ENCODE results near the gene AGRN.
"Not testable (repeated sequence)": the region's sequence is repeated elsewhere in the genome, so short reads cannot be mapped to it uniquely, and the experiment has no call there.

The AGRN gene

GRCh38 chr1:1090424-1091343 is 70.8 kb downstream of the AGRN start:
- DNase-seq (ENCODE audit: low read depth, low spot score) = no peak

DNA sequence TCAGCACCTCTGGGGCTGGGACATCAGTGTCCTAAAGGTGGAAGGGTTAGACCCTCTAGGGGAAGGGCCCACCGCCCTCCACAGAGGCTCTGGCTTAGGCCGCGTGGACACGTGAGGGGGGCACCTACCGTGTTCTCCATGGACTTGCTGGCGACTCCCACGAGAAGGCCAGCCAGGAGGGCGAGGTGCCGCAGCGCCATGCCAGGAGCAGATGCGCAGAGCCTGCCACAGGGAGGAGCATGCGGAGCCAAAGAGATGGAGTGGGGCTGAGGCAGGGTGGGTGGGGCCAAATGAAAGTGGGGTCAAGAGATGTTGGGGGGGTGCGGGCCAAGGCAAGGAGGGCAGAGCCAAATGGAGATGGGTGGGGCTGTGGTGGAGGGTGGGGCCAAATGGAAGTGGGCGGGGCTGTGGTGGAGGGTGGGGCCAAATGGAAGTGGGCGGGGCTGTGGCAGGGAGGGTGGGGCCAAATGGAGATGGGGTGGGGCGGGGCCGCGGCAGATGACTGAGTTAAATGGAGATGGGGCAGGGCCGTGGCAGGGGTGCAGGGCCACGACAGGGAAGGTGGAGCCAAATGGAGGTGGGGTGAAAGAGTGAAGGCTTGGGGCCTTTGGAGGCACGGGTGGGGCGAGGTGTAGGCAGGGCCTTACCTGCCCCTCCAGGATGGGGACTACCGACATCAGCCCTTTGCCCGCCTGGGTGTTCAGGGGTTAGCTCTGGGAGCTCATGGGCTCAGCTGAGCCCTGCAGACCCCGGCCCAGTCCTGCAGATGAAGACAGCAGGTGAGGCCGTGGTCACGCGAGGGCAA is 71.6 kb downstream of the AGRN start:
- DNase-seq (ENCODE audit: low read depth, low spot score) = no peak

DNA sequence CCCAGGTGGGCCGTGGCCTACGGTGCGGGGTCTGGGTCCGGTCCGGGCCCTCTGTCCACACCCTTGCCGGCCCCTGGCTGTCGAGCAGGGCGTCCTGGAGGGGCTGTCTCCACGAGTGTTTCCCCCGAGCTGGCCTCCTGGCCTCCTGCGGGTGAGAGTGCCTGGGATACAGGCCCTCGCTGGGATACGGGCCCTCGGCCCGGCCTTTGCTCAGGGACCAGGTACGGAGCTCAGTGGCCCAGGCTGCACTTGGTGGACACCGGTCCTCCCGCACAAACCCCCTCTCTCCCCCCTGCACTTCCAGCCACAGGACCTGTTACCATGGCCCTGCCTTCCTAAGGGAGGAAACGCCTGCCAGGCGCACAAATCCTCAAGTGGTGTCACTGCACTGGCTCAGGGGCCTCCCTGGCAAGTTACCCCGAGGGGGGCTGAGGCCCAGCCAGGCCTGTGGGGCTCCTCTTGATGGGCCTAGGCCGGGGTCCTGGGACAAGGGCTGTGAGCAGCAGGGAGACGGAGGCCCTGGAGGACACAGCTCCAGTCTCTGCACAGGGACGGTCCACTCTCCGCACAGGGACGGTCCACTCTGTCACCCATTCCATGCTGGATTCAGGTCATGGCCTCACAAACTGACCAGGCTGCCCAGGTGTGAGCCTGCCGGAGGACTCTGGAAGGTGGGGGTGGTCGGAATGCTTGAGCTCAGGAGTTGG is 72.4 kb downstream of the AGRN start:
- DNase-seq (ENCODE audit: low read depth, low spot score) = no peak

DNA sequence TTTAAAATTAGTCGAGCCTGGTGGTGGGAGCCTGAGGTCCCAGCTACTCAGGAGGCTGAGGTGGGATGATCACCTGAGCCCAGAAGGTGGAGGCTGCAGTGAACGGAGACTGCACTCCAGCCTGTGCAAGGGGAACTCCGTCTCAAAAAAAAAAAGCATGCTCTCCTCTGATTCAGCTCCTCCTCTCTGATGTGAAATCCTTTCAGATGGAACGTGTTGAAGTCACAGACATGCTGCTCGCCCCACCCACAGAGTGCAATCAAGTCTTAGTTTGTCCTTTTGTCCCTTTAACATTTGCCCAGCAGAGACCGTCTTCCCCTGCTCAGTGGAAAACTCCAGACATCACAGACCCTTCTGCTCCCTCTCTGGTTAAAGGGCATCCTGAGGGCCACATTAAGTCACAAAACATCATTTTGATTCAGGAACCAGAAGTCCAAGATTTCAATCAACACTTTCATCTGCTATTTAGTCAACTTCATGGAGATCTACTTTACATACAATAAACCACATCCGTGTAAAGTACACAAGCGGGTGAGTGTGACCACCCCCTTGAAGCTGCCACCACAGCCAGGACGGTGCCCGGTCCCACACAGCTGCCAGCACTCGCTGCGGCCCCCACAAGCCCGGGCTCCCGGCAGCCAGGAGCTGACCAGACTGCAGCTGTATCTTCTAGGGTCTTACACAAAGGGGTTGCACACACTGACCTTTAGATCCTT is 73.1 kb downstream of the AGRN start:
- no peak for DNase-seq (ENCODE audit: low read depth, low spot score)

DNA sequence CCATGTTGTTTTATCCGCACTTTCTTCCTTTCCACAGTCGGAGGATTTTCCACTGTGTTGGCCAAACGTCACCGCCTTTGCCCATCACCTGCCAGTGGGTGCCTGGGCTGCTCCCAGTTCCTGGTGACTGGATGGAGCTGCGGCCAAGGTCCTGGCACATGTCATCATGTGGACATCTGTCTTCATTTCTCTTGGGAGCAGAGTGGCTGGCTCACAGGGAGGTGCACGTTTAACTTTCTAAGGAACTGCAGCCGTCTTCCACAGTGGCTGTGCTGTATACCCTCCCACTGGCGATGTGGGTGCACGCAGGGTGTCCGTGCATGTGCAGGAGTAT is 73.7 kb downstream of the AGRN start:
- no peak for DNase-seq (ENCODE audit: low read depth, low spot score)

GRCh38 chr1:1094981-1095380 is 75.1 kb downstream of the AGRN start:
- no peak for DNase-seq (ENCODE audit: low read depth, low spot score)

DNA sequence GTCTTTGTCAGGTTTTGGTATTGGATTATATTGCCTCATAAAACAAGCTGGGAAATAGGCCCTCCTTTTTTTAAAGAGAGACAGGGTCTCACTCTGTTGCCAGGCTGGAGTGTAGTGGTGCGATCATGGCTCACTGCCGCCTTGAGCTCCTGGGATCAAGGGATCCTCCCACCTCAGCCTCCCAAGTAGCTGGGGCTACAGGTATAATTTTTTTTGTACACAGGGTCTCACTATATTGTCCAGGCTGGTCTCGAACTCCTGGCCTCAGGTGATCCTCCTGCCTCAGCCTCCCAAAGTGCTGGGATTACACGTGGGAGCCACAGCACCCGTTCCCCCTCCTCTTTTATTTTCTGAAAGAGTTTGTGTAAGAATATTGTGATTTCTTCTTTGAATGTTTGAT is 76.2 kb downstream of the AGRN start:
- DNase-seq (ENCODE audit: low read depth, low spot score) = not testable (repeated sequence)

DNA sequence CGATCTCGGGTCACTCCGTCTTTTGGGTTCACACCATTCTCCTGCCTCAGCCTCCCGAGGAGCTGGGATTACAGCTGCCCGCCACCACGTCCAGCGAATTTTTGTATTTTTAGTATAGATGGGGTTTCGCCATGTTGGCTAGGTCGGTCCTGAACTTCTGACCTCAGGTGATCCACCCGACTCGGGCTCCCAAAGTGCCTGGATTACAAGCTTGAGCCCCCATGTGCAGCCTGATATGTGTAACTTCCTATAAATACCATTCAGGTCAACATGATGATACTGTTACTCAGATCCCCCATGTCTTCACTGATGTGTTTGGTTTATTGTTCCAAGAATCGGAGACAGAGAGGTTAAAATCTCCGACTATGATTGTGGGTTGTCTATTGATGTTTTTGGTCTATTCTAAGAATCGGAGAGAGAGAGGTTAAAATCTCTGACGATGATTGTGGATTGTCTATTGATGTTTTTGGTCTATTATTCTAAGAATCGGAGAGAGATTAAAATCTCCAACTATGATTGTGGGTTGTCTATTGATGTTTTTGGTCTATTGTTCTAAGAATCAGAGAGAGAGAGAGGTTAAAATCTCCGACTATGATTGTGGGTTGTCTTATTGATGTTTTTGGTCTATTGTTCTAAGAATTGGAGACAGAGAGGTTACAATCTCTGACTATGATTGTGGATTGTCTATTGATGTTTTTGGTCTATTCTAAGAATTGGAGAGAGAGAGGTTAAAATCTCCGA is 78.9 kb downstream of the AGRN start:
- DNase-seq (ENCODE audit: low read depth, low spot score) = no peak

DNA sequence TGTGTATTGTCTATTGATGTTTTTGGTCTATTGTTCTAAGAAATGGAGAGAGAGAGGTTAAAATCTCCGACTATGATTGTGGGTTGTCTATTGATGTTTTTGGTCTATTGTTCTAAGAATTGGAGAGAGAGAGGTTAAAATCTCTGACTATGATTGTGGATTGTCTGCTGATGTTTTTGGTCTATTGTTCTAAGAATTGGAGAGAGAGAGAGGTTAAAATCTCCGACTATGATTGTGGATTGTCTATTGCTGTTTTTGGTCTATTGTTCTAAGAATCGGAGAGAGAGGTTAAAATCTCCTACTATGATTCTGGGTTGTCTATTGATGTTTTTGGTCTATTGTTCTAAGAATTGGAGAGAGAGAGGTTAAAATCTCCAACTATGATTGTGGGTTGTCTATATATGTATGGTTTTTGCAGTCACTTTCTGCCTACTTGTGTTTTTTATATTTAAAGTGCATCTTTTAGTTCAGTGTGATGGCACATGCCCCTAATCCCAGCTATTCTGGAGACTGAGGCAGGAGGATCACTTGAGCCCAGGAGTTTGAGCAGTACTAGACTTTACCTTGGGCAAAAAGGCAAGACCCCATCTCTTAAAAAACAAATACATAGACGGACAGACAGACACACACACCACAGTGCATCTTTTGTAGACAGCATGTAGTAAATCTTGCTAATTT is 79.7 kb downstream of the AGRN start:
- DNase-seq (ENCODE audit: low read depth, low spot score) = no peak

DNA sequence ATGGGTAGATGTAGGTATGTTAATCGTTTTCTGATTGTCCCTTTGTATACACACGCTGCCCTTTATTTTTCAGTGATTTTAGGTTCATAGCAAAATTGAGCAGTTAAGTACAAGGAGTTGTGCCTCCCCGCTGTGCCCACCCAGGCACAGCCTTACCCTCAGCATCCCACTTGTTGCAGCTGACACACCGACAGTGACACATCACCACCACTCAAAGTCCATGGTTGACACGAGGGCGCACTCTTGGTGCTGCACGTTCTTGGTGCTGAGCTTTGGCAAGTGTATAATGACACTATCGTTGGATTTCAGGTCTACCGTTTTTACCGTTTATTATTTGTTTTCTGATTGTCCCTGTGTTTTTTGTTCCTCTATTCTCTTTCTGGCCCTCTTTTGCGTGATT is 80.4 kb downstream of the AGRN start:
- DNase-seq (ENCODE audit: low read depth, low spot score) = no peak

DNA sequence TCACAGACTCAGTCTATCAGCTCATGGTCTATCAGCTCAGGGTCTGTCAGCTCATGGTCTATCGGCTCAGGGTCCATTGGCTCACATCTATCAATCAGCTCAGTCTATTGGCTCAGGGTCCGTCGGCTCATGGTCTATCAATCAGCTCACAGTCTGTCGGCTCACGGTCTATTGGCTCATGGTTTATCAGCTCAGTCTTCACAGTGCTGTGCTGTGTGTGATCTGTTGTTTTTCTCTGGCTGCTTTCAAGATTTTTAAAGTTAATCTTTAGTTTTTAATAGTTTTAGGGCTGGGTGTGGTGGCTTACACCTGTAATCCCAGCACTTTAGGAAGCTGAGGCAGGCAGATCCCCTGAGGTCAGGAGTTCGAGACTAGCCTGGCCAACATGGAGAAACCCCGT is 81.6 kb downstream of the AGRN start:
- DNase-seq (ENCODE audit: low read depth, low spot score) = no peak

DNA sequence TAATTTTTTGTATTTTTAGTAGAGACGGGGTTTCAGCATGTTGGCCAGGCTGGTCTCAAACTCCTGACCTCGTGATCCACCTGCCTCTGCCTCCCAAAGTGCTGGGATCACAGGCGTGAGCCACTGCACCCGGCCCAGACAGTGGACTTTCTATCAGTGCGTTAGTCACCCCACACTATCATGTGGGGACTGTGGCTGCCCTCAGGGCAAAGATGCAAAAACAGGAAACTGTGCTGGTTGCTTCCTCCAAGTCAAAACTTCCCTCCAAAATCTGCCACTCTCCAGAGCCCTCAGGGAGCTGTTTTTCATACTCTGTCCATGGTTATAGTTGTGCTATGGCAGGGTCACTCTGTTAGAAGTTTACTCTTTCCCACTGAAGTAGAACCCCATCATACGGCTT is 84.2 kb downstream of the AGRN start:
- not testable (repeated sequence) for DNase-seq (ENCODE audit: low read depth, low spot score)
